ENCODE results near the gene ELL2.
"Not testable (repeated sequence)": the region's sequence is repeated elsewhere in the genome, so short reads cannot be mapped to it uniquely, and the experiment has no call there.

The ELL2 gene

GRCh38 chr5:95871146-95871806 is 90.4 kb downstream of the ELL2 start:
- Histone ChIP-seq H3F3A (ENCODE audit: insufficient read depth, low read length) (peaks cover 27% of the 10 kb centered on the region), H3K9me3 (replicated peaks; ENCODE audit: insufficient read depth, low read length) (no peaks in the 10 kb centered on the region), H4K20me1 (ENCODE audit: insufficient read depth, low read length) (no peaks in the 10 kb centered on the region), H3K27me3 (replicated peaks; ENCODE audit: insufficient read depth, low read length) (no peaks in the 10 kb centered on the region), H3K9me2 (replicated peaks; ENCODE audit: insufficient read depth, low read length) (no peaks in the 10 kb centered on the region), H3K9ac (ENCODE audit: low read length) (no peak overlapping the region), H3K4me1 (ENCODE audit: low read length) (peaks cover 22% of the 10 kb centered on the region), H2AFZ (ENCODE audit: low read length) (peak overlapping the region; percentile 68; the same call in 1 of the 2 replicates), H3K36me3 (replicated peaks; ENCODE audit: insufficient read depth, low read length) (no peaks in the 10 kb centered on the region), H3K27ac (ENCODE audit: low read length) (peak overlapping the region; percentile 78; the same call in 1 of the 2 replicates), H3K4me3 (ENCODE audit: low read length) (no peak overlapping the region), H3K4me2 (ENCODE audit: low read depth, low read length) (no peak overlapping the region), H3K79me2 (ENCODE audit: low read length) (no peaks in the 10 kb centered on the region)
- no peak for TF ChIP-seq EZH2phosphoT487 (IDR thresholded peaks at IDR 0.05; ENCODE audit: low read length)
- TF ChIP-seq EZH2 (optimal IDR thresholded peaks at IDR 0.05; ENCODE audit: low read depth, low read length) = no peak
- no peak for TF ChIP-seq CTCF (IDR thresholded peaks at IDR 0.05; ENCODE audit: low read length)
- no peak for DNase-seq

GRCh38 chr5:95870105-95870672 is 91.5 kb downstream of the ELL2 start:
- Histone ChIP-seq H3K4me2 (ENCODE audit: low read depth, low read length) (peak overlapping the region; percentile 48), H4K20me1 (ENCODE audit: insufficient read depth, low read length) (no peaks in the 10 kb centered on the region), H3K9me2 (replicated peaks; ENCODE audit: insufficient read depth, low read length) (no peaks in the 10 kb centered on the region), H3K27ac (ENCODE audit: low read length) (peak overlapping the region; percentile 78), H3F3A (ENCODE audit: insufficient read depth, low read length) (peaks cover 27% of the 10 kb centered on the region), H3K79me2 (ENCODE audit: low read length) (no peaks in the 10 kb centered on the region), H3K36me3 (replicated peaks; ENCODE audit: insufficient read depth, low read length) (no peaks in the 10 kb centered on the region), H3K4me1 (ENCODE audit: low read length) (peaks cover 22% of the 10 kb centered on the region), H3K27me3 (replicated peaks; ENCODE audit: insufficient read depth, low read length) (no peaks in the 10 kb centered on the region), H3K4me3 (ENCODE audit: low read length) (peak overlapping the region; percentile 24; the same call in 1 of the 2 replicates), H3K9ac (ENCODE audit: low read length) (peak overlapping the region; percentile 46), H2AFZ (ENCODE audit: low read length) (peak overlapping the region; percentile 68), H3K9me3 (replicated peaks; ENCODE audit: insufficient read depth, low read length) (no peaks in the 10 kb centered on the region)
- TF ChIP-seq EZH2 (optimal IDR thresholded peaks at IDR 0.05; ENCODE audit: low read depth, low read length) = no peak
- TF ChIP-seq CTCF (IDR thresholded peaks at IDR 0.05; ENCODE audit: low read length) = no peak
- TF ChIP-seq EZH2phosphoT487 (IDR thresholded peaks at IDR 0.05; ENCODE audit: low read length) = no peak
- DNase-seq = peak; percentile 58

- Histone ChIP-seq H3K9ac (ENCODE audit: low read length) (peak overlapping the region; percentile 29; the same call in 1 of the 2 replicates), H2AFZ (ENCODE audit: low read length) (peak overlapping the region; percentile 42; the same call in 1 of the 2 replicates), H3K4me1 (ENCODE audit: low read length) (peaks cover 22% of the 10 kb centered on the region), H3F3A (ENCODE audit: insufficient read depth, low read length) (peaks cover 27% of the 10 kb centered on the region), H3K27ac (ENCODE audit: low read length) (peak overlapping the region; percentile 78), H3K4me2 (ENCODE audit: low read depth, low read length) (peak overlapping the region; percentile 48)
- not testable (repeated sequence) for H3K9me2 ChIP-seq (replicated peaks; ENCODE audit: insufficient read depth, low read length); H3K9me3 ChIP-seq (replicated peaks; ENCODE audit: insufficient read depth, low read length); H3K79me2 ChIP-seq (ENCODE audit: low read length); H3K27me3 ChIP-seq (replicated peaks; ENCODE audit: insufficient read depth, low read length); H4K20me1 ChIP-seq (ENCODE audit: insufficient read depth, low read length); H3K4me3 ChIP-seq (ENCODE audit: low read length); H3K36me3 ChIP-seq (replicated peaks; ENCODE audit: insufficient read depth, low read length)
- peak; percentile 86 for DNase-seq
Observed at GRCh38 chr5:95869173-95869855, 92.3 kb downstream of the ELL2 start.
